Endothelial cell of umbilical vein (primary cell): ENCODE measurements around the gene ZNF629.
"Not testable (repeated sequence)": the region's sequence is repeated elsewhere in the genome, so short reads cannot be mapped to it uniquely, and the experiment has no call there.

ENCODE experiments used
- EZH2 ChIP-seq: IDR thresholded peaks from 2 replicates; pipeline ENCODE4 v1.6.1; 2012; ENCODE audit warnings: borderline replicate concordance, low read depth, mild to moderate bottlenecking, moderate library complexity, low read length, inconsistent platforms; ENCODE audit not compliant: severe bottlenecking
- GATA2 ChIP-seq: IDR thresholded peaks from 2 replicates; pipeline ENCODE4 v1.7.0; 2011; ENCODE audit warnings: low read depth, mild to moderate bottlenecking, moderate library complexity, mixed read lengths, low read length; ENCODE audit not compliant: insufficient read length, insufficient read depth
- JUN ChIP-seq: IDR thresholded peaks from 2 replicates; pipeline ENCODE4 v1.6.1; 2011; ENCODE audit warnings: borderline replicate concordance, low read depth; ENCODE audit not compliant: insufficient read length, insufficient read depth
- POLR2A ChIP-seq: IDR thresholded peaks from 2 replicates; pipeline ENCODE4 v1.6.1; 2012; ENCODE audit warnings: low read depth, mild to moderate bottlenecking, control low read depth, low read length
- POLR2AphosphoS5 ChIP-seq: IDR thresholded peaks from 2 replicates; pipeline ENCODE4 v1.6.1; 2012; ENCODE audit warnings: low read depth, mild to moderate bottlenecking, control low read depth, low read length, moderate library complexity; ENCODE audit not compliant: insufficient read depth
- TF ChIP-seq, protein P1 (sequence below): IDR thresholded peaks from 2 replicates; pipeline ENCODE4 v1.6.1; 2011; ENCODE audit not compliant: insufficient read depth, insufficient read length
- TF ChIP-seq, protein P2 (sequence below), 2 donors: IDR thresholded peaks; 1 replicate in 1 of 2; 2 replicates in 1 of 2; pipeline ENCODE4 v1.5.1; 2011; ENCODE audit warnings: low read length in 2 of 2, mild to moderate bottlenecking in 2 of 2, moderate library complexity in 2 of 2, control low read depth in 1 of 2, inconsistent platforms in 1 of 2, low read depth in 1 of 2; ENCODE audit not compliant: insufficient read depth in 1 of 2; ENCODE audit errors: extremely low read depth in 1 of 2

DNA sequence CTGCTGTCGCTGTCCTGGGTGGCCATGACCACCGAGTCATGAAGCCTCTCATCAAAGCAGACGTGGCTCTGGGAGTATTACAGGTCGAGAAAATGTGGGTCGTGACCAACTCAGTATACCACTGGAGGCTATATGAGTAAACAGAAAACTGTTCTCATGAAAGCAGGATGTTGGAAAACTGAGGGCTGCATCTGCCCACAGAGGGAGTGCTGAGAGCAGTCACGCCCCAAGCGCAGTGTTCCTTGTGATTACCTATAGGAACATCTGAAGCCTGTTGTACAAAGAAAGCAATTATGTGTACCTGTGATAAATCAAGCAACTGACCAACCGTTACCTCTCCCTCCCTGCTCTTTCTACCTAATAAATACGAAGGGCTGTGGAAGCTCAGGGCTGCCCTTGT lies 34.4 kb upstream of the ZNF629 start:
- TF ChIP-seq, protein P1, sequence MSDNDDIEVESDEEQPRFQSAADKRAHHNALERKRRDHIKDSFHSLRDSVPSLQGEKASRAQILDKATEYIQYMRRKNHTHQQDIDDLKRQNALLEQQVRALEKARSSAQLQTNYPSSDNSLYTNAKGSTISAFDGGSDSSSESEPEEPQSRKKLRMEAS = not testable (repeated sequence)
- TF ChIP-seq, protein P2, sequence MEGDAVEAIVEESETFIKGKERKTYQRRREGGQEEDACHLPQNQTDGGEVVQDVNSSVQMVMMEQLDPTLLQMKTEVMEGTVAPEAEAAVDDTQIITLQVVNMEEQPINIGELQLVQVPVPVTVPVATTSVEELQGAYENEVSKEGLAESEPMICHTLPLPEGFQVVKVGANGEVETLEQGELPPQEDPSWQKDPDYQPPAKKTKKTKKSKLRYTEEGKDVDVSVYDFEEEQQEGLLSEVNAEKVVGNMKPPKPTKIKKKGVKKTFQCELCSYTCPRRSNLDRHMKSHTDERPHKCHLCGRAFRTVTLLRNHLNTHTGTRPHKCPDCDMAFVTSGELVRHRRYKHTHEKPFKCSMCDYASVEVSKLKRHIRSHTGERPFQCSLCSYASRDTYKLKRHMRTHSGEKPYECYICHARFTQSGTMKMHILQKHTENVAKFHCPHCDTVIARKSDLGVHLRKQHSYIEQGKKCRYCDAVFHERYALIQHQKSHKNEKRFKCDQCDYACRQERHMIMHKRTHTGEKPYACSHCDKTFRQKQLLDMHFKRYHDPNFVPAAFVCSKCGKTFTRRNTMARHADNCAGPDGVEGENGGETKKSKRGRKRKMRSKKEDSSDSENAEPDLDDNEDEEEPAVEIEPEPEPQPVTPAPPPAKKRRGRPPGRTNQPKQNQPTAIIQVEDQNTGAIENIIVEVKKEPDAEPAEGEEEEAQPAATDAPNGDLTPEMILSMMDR (IDR thresholded peaks at IDR 0.05; ENCODE audit: extremely low read depth in 1 of 2, insufficient read depth in 1 of 2, low read depth in 1 of 2, low read length in 2 of 2) = not testable (repeated sequence)
- not testable (repeated sequence) for TF ChIP-seq POLR2A, GATA2, POLR2AphosphoS5, JUN, EZH2
